Measurements from ENCODE around the gene ASPM. TPM values are rescaled to one million over a fixed set of nuclear protein-coding genes. Genes with fewer than 3 reads are reported as not detected.

ASPM gene
- polyA plus RNA-seq (2012; rRNA removed), result 3.0 and 3.3 TPM in 2 replicates
- polyA plus RNA-seq (2012; cell fraction: cytosol; rRNA removed), result 3.2 and 3.7 TPM in 2 replicates
- 3.6 and 7.4 TPM in 2 replicates for polyA plus RNA-seq (2012; cell fraction: nucleus; rRNA removed)

GRCh38 chr1:197146101-197147095 is at the start of gene ASPM:
TSS of gene ASPM (minus strand) at chr1:197146669. CDS start at chr1:197146437, 232 bp downstream.
- peaks cover 17 to 27% of the 10 kb centered on the region in 2 experiments for H3K36me3 ChIP-seq (replicated peaks in 1 of 2; ENCODE audit: control insufficient read depth in 1 of 2, insufficient read depth in 2 of 2, low read length in 1 of 2)
- DNase-seq, result peak; percentile 92
- peaks cover 4 to 9% of the 10 kb centered on the region in 2 experiments; a peak in 3 of 4 replicates for H3K4me1 ChIP-seq (ENCODE audit: control insufficient read depth in 1 of 2, insufficient read depth in 2 of 2, low read depth in 1 of 2, low read length in 1 of 2)
- H3K9me3 ChIP-seq, result no peaks in the 10 kb centered on the region
- peak within 1 kb of the TSS; percentile 99 for H2AFZ ChIP-seq (ENCODE audit: low read depth)
- peaks cover 50% of the 10 kb centered on the region for H3K79me2 ChIP-seq (ENCODE audit: insufficient read depth)
- H4K20me1 ChIP-seq (ENCODE audit: insufficient read depth), result no peaks in the 10 kb centered on the region; the same call in 1 of the 2 replicates
- peak within 1 kb of the TSS; percentile 87 for H3K4me2 ChIP-seq
- under 1% methylated on average over 56 of the region's 67 CpGs for WGBS (ENCODE audit: low lambda C conversion rate)
- no peaks in the 10 kb centered on the region for H3K27me3 ChIP-seq (ENCODE audit: insufficient read depth)
- H3K9me2 ChIP-seq, result no peaks in the 10 kb centered on the region
- peak within 1 kb of the TSS; percentile 85 for H3K9ac ChIP-seq
- H3K4me3 ChIP-seq (ENCODE audit: low read depth in 2 of 2, low read length in 1 of 2), result peak within 1 kb of the TSS; percentile 94 to 98
- ChIA-PET CTCF (no interaction called here), POLR2A (no interaction called here)
- no peaks in the 10 kb centered on the region for H3F3A ChIP-seq (replicated peaks; ENCODE audit: insufficient read depth)
- H3K27ac ChIP-seq (ENCODE audit: low read depth in 2 of 2, low read length in 1 of 2), result peak within 1 kb of the TSS; percentile 77 to 95
- TF ChIP-seq MEF2A (IDR thresholded peaks at IDR 0.05; ENCODE audit: borderline replicate concordance, low read depth) (no peak), REST (IDR thresholded peaks at IDR 0.05; ENCODE audit: low read depth, low read length) (no peak), CTCF (IDR thresholded peaks at IDR 0.05) (no peak), PBX3 (IDR thresholded peaks at IDR 0.05) (peak; percentile 97), FOXM1 (IDR thresholded peaks at IDR 0.05; ENCODE audit: low read depth) (peak; percentile 99), TEAD4 (IDR thresholded peaks at IDR 0.05; ENCODE audit: borderline replicate concordance, insufficient read depth) (no peak), EP300 (IDR thresholded peaks at IDR 0.05; ENCODE audit: borderline replicate concordance in 1 of 2, low read depth in 1 of 2, low read length in 1 of 2) (no peak; a peak in 1 of 4 replicates), TCF12 (IDR thresholded peaks at IDR 0.05) (no peak), RAD21 (IDR thresholded peaks at IDR 0.05; ENCODE audit: low read length) (no peak), RXRA (IDR thresholded peaks at IDR 0.05; ENCODE audit: borderline replicate concordance, low read depth) (no peak), NFIC (IDR thresholded peaks at IDR 0.05; ENCODE audit: borderline replicate concordance) (no peak), YY1 (IDR thresholded peaks at IDR 0.05; ENCODE audit: low read depth) (peak; percentile 77), ELF1 (IDR thresholded peaks at IDR 0.05) (no peak), USF2 (IDR thresholded peaks at IDR 0.05; ENCODE audit: borderline replicate concordance, low read depth, low read length) (no peak), MXI1 (IDR thresholded peaks at IDR 0.05; ENCODE audit: low read depth, low read length) (peak; percentile 93), SMC3 (IDR thresholded peaks at IDR 0.05; ENCODE audit: low read depth, low read length) (no peak), CHD2 (IDR thresholded peaks at IDR 0.05; ENCODE audit: low read length, partially characterized antibody) (peak; percentile 56), FOSL2 (IDR thresholded peaks at IDR 0.05; ENCODE audit: borderline replicate concordance, low read depth) (no peak), FOXJ3 (CRISPR knock-in tag; IDR thresholded peaks at IDR 0.05) (no peak), SIN3A (IDR thresholded peaks at IDR 0.05; ENCODE audit: borderline replicate concordance, low read depth, low read length) (0 out of 2 replicates have a peak, but pooled peaks have one; percentile 73), IRF3 (IDR thresholded peaks at IDR 0.05; ENCODE audit: low read depth, low read length) (peak; percentile 77)
